BLaER1 treated with 17β-estradiol and CSF1 and Interleukin-3, amounts not matched to agents 10 nM and 100 nM (cell line): ENCODE results near the gene GTPBP4.

ENCODE experiments used
- H3K27ac ChIP-seq, 11 experiments: shearing (Covaris generic); formaldehyde crosslinking; 2 replicates each; pipeline ENCODE4 v1.8.1; 2022
- H3K27me3 ChIP-seq, 11 experiments: shearing (Covaris generic); formaldehyde crosslinking; 2 replicates each; pipeline ENCODE4 v1.8.1; 2022
- H3K36me3 ChIP-seq, 11 experiments: shearing (Covaris generic); formaldehyde crosslinking; 2 replicates each; pipeline ENCODE4 v1.8.1; 2022
- H3K4me1 ChIP-seq, 10 experiments: shearing (Covaris generic); formaldehyde crosslinking; 2 replicates each; pipeline ENCODE4 v1.8.1; 2022
- H3K4me2 ChIP-seq, 11 experiments: shearing (Covaris generic); formaldehyde crosslinking; 2 replicates each; pipeline ENCODE4 v1.8.1; 2022
- H3K4me3 ChIP-seq, 10 experiments: shearing (Covaris generic); formaldehyde crosslinking; 2 replicates each; pipeline ENCODE4 v1.8.1; 2022
- H3K9ac ChIP-seq, 11 experiments: shearing (Covaris generic); formaldehyde crosslinking; 2 replicates each; pipeline ENCODE4 v1.8.1; 2022
- H3K9me3 ChIP-seq, 11 experiments: shearing (Covaris generic); formaldehyde crosslinking; replicated peaks in 1 of 11; 2 replicates each; pipeline ENCODE4 v1.8.1; 2022
- H4K20me1 ChIP-seq, 11 experiments: shearing (Covaris generic); formaldehyde crosslinking; 2 replicates each; pipeline ENCODE4 v1.8.1; 2022
- Cebpa-rat ChIP-seq, 11 experiments: shearing (Covaris generic); IDR thresholded peaks; 2 replicates each; pipeline ENCODE4 v1.8.1; 2022

Gene GTPBP4

GRCh38 chr10:992871-993270, 4.6 kb downstream of the GTPBP4 start:
- Histone ChIP-seq H3K9ac (no peak overlapping the region), H3K27ac (no peak overlapping the region), H3K4me3 (no peak overlapping the region), H3K9me3 (no peaks in the 10 kb centered on the region), H3K27me3 (no peaks in the 10 kb centered on the region), H3K4me2 (no peak overlapping the region), H3K4me1 (peaks cover 15 to 22% (median 20%) of the 10 kb centered on the region in 10 experiments), H4K20me1 (peaks cover 35 to 95% (median 89%) of the 10 kb centered on the region in 11 experiments; a peak in 21 of 22 replicates), H3K36me3 (peaks cover 64 to 86% (median 81%) of the 10 kb centered on the region in 11 experiments)
- no peak for TF ChIP-seq Cebpa-rat (IDR thresholded peaks at IDR 0.05)

- peaks cover 5 to 11% (median 10%) of the 10 kb centered on the region in 10 experiments; a peak in 19 of 20 replicates for H3K4me1 ChIP-seq
- TF ChIP-seq Cebpa-rat (IDR thresholded peaks at IDR 0.05), result no peak
- no peak overlapping the region for H3K4me3 ChIP-seq
- no peak overlapping the region for H3K27ac ChIP-seq
- H3K4me2 ChIP-seq, result no peak overlapping the region
- H3K36me3 ChIP-seq, result peaks cover 85 to 98% (median 94%) of the 10 kb centered on the region in 11 experiments
- peaks cover 34 to 100% (median 93%) of the 10 kb centered on the region in 11 experiments; a peak in 21 of 22 replicates for H4K20me1 ChIP-seq
- no peak overlapping the region for H3K9ac ChIP-seq
- no peaks in the 10 kb centered on the region for H3K27me3 ChIP-seq
- 0 out of 22 replicates have a peak, but pooled peaks cover 0 to under 1% (median 0%) of the 10 kb centered on the region in 11 experiments for H3K9me3 ChIP-seq
Measured at GRCh38 chr10:994836-995558, 6.8 kb downstream of the GTPBP4 start.

GRCh38 chr10:995559-995926, 7.3 kb downstream of the GTPBP4 start:
- Histone ChIP-seq H3K4me3 (no peak overlapping the region), H3K4me2 (no peak overlapping the region), H3K9me3 (peaks cover 0 to 6% (median 0%) of the 10 kb centered on the region in 11 experiments; a peak in 5 of 22 replicates), H3K4me1 (peaks cover 0 to 7% (median 5%) of the 10 kb centered on the region in 10 experiments; a peak in 12 of 20 replicates), H3K9ac (no peak overlapping the region), H3K27ac (no peak overlapping the region), H3K36me3 (peaks cover 90 to 98% (median 94%) of the 10 kb centered on the region in 11 experiments), H3K27me3 (no peaks in the 10 kb centered on the region), H4K20me1 (peaks cover 30 to 100% (median 90%) of the 10 kb centered on the region in 11 experiments; a peak in 21 of 22 replicates)
- TF ChIP-seq Cebpa-rat (IDR thresholded peaks at IDR 0.05), result no peak

GRCh38 chr10:996031-996430, 7.8 kb downstream of the GTPBP4 start:
- H3K9me3 ChIP-seq, result peaks cover 0 to 10% (median 4%) of the 10 kb centered on the region in 11 experiments; a peak in 12 of 22 replicates
- H3K4me2 ChIP-seq, result no peak overlapping the region
- H3K9ac ChIP-seq, result no peak overlapping the region
- no peak for TF ChIP-seq Cebpa-rat (IDR thresholded peaks at IDR 0.05)
- no peaks in the 10 kb centered on the region for H3K27me3 ChIP-seq
- H3K4me3 ChIP-seq, result no peak overlapping the region
- peaks cover 90 to 98% (median 94%) of the 10 kb centered on the region in 11 experiments for H3K36me3 ChIP-seq
- peaks cover 0 to 2% (median under 1%) of the 10 kb centered on the region in 10 experiments; a peak in 8 of 20 replicates for H3K4me1 ChIP-seq
- no peak overlapping the region for H3K27ac ChIP-seq
- H4K20me1 ChIP-seq, result peaks cover 26 to 100% (median 88%) of the 10 kb centered on the region in 11 experiments; a peak in 21 of 22 replicates

- TF ChIP-seq Cebpa-rat (IDR thresholded peaks at IDR 0.05), result no peak
- H3K27me3 ChIP-seq, result no peaks in the 10 kb centered on the region
- H3K27ac ChIP-seq, result no peak overlapping the region
- peaks cover 100% of the 10 kb centered on the region in 11 experiments for H3K36me3 ChIP-seq
- H3K4me3 ChIP-seq, result no peak overlapping the region
- no peaks in the 10 kb centered on the region for H3K4me1 ChIP-seq
- no peak overlapping the region for H3K4me2 ChIP-seq
- no peak overlapping the region for H3K9ac ChIP-seq
- H4K20me1 ChIP-seq, result peaks cover 23 to 100% (median 88%) of the 10 kb centered on the region in 11 experiments; a peak in 21 of 22 replicates
- H3K9me3 ChIP-seq, result peaks cover 5 to 24% (median 15%) of the 10 kb centered on the region in 11 experiments; a peak in 17 of 22 replicates
Measured at GRCh38 chr10:997266-998022, 9.2 kb downstream of the GTPBP4 start.

GRCh38 chr10:1002425-1003006, 14.3 kb downstream of the GTPBP4 start:
- H3K36me3 ChIP-seq, result peaks cover 99 to 100% (median 100%) of the 10 kb centered on the region in 11 experiments
- H3K4me3 ChIP-seq, result no peak overlapping the region
- peaks cover 5 to 26% (median 16%) of the 10 kb centered on the region in 11 experiments; a peak in 18 of 22 replicates for H3K9me3 ChIP-seq

GRCh38 chr10:1003884-1004670, 15.8 kb downstream of the GTPBP4 start:
- peaks cover 5 to 26% (median 16%) of the 10 kb centered on the region in 11 experiments; a peak in 18 of 22 replicates for H3K9me3 ChIP-seq
- no peak overlapping the region for H3K27ac ChIP-seq
- TF ChIP-seq Cebpa-rat (IDR thresholded peaks at IDR 0.05), result no peak
- no peaks in the 10 kb centered on the region for H3K27me3 ChIP-seq
- H4K20me1 ChIP-seq, result peaks cover 27 to 100% (median 87%) of the 10 kb centered on the region in 11 experiments; a peak in 21 of 22 replicates
- peaks cover 99 to 100% (median 100%) of the 10 kb centered on the region in 11 experiments for H3K36me3 ChIP-seq
- 0 out of 22 replicates have a peak overlapping the region, but pooled peaks of 1 of the 11 experiments have one; percentile 17 for H3K9ac ChIP-seq
- no peak overlapping the region for H3K4me2 ChIP-seq
- no peaks in the 10 kb centered on the region for H3K4me1 ChIP-seq
- no peak overlapping the region for H3K4me3 ChIP-seq

More at GRCh38 chr10:1002425-1003006, 14.3 kb downstream of the GTPBP4 start:
- Histone ChIP-seq H3K27me3 (no peaks in the 10 kb centered on the region), H4K20me1 (peaks cover 27 to 100% (median 88%) of the 10 kb centered on the region in 11 experiments; a peak in 21 of 22 replicates), H3K4me1 (no peaks in the 10 kb centered on the region), H3K27ac (no peak overlapping the region), H3K9ac (no peak overlapping the region), H3K4me2 (no peak overlapping the region)
- no peak for TF ChIP-seq Cebpa-rat (IDR thresholded peaks at IDR 0.05)

- no peak for TF ChIP-seq Cebpa-rat (IDR thresholded peaks at IDR 0.05)
- H4K20me1 ChIP-seq, result peaks cover 27 to 99% (median 89%) of the 10 kb centered on the region in 11 experiments; a peak in 21 of 22 replicates
- H3K9me3 ChIP-seq, result peaks cover 5 to 14% (median 11%) of the 10 kb centered on the region in 11 experiments; a peak in 16 of 22 replicates
- no peak overlapping the region for H3K9ac ChIP-seq
- H3K27ac ChIP-seq, result no peak overlapping the region
- no peak overlapping the region for H3K4me2 ChIP-seq
- H3K4me1 ChIP-seq, result no peaks in the 10 kb centered on the region; a peak in 1 of 20 replicates
- no peak overlapping the region for H3K4me3 ChIP-seq
- H3K27me3 ChIP-seq, result no peaks in the 10 kb centered on the region
- peaks cover 99 to 100% (median 100%) of the 10 kb centered on the region in 11 experiments for H3K36me3 ChIP-seq
Measured at GRCh38 chr10:1006573-1006972, 18.3 kb downstream of the GTPBP4 start.
